GM21381 (cell line): ENCODE results near the gene ADIPOR1.

Experiments
- ATAC-seq: cut with Tn5 transposase; IDR thresholded peaks from one replicate; pipeline ENCODE4 v1.9.1; 2021; ENCODE audit warnings: mild to moderate bottlenecking, moderate library complexity; ENCODE audit not compliant: unreplicated experiment

The ADIPOR1 gene

GRCh38 chr1:202972046-202972445 lies 13.9 kb upstream of the ADIPOR1 start:
- no peak for ATAC-seq

- no peak for ATAC-seq
These were observed 10.8 kb upstream of the ADIPOR1 start for GRCh38 chr1:202968895-202969295.

- ATAC-seq, result no peak
These were observed 10.2 kb upstream of the ADIPOR1 start for GRCh38 chr1:202968351-202968750.

DNA sequence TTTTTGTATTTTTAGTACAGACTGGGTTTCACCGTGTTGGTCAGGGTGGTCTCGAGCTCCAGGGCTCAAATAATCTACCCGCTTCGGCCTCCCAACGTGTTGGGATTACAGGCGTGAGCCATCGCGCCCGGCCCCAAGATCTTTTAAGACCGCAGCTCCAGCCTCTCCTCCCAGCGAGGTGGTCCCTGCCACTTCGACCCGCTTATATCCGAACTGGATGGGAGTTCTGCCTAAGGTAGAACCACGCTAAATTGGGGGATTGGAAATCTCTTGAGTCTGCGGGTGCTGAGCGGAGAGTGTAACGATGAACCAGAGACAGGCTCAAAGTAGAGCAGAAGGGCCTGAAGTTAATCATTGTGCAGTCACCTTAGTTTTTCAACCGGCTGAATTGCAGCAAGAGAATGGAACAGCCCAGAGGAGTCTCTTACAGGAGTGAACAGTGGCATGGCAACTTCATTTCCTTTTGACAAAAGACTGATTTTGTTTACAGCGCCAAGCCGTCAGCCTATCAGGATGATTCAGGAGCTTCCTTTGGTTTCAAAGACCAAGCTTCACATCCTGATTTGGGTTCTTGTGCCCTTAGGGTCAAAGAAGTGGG lies 9.7 kb upstream of the ADIPOR1 start:
- ATAC-seq, result peak; percentile 23

GRCh38 chr1:202966006-202966898 lies 8.1 kb upstream of the ADIPOR1 start:
- ATAC-seq, result no peak

GRCh38 chr1:202965422-202965821 lies 7.3 kb upstream of the ADIPOR1 start:
- ATAC-seq, result no peak

DNA sequence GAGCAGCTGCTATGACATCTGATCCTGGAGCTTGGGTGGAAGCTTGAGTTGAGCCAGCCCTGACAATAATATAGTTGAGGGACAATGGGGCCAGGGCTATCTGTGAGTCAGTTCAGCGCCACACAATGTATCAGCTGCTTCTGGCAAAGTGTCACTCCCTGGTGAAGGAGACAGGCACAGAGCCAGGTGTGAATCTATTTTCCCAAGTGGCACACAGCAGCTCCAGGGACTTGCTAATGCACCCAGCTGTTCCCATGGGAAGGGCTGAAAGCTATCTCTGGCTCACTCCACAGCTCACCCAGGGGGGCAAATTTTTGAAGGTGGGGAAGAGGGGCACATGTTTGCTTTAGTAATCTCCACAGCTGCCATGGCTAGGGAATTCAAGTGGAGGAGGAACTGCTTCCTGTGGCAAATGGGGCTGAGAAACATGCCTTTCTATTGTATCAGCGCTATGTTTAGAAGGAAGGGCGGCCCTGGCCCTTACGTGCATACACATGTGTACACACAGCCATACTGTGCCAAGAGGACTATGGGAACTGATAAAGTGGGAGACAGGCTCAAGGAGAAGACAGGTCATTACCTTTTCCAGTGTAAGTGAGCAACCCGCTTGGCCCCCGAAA lies 6.8 kb upstream of the ADIPOR1 start:
- ATAC-seq, result no peak

- no peak for ATAC-seq
These were observed 3.2 kb upstream of the ADIPOR1 start for GRCh38 chr1:202961220-202961880.

- no peak for ATAC-seq
These were observed 1.1 kb upstream of the ADIPOR1 start for GRCh38 chr1:202959276-202959620.

- no peak for ATAC-seq
These were observed 598 bp upstream of the ADIPOR1 start for GRCh38 chr1:202958544-202959275.

GRCh38 chr1:202956969-202957368 lies 1.1 kb downstream of the ADIPOR1 start:
- no peak for ATAC-seq

GRCh38 chr1:202954057-202954745 lies 3.9 kb downstream of the ADIPOR1 start:
- ATAC-seq, result no peak

- ATAC-seq, result no peak
These were observed 4.7 kb downstream of the ADIPOR1 start for GRCh38 chr1:202953392-202953791.

DNA sequence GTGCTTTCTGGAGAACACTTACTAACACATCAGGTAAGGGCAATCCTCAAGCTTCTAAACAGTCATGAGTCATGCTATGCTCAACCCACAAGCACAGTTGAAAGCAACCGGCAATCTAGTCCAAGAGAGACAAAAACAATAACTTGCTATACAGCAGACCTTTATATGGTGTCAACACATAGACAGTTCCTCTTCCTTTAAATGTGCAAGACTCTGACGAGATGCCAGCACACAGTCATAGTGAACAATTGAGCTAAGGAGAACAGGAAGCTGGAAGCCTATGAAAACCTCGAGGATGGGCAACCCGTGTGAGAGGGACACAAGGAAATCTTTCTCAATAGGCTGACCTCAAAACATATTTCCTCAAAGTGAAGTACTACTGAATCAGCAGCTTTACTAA lies 5.3 kb downstream of the ADIPOR1 start:
- no peak for ATAC-seq

DNA sequence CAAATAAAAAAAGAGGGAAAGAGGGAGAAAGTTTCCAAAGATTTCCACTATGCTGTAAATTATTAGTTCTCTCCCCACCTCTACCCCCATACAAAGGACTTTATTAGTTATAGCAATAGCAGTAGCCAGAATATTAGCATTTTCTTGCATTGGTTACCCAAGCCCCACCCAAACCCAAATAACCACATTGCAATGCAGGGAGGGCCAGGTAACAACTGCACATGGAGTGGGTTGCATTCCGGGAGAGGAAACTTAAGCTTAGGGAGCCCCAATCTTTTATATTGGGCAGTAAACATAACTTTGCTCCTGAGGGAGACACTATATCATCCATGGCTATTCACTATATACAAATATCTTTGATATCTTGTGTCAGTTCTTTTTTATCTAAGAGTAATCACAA lies 6.0 kb downstream of the ADIPOR1 start:
- no peak for ATAC-seq

DNA sequence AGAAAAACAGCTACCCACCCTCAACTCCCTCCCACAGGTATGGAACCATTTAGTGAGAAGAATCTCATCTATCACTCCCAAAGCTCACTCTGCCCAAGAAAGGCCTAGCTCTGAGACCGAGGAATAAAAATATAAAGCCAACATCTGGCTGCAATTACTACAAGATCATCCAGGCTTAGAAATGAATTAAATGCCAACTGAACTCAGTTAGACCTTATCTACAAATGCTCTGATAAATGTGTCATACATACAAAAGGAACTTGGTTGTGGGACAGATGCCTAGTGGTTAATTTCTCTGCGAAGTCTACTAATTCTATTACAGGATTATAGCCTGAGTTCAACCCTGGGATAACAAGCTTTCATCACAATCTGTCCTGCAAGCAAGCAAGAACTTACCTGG lies 6.7 kb downstream of the ADIPOR1 start:
- no peak for ATAC-seq

DNA sequence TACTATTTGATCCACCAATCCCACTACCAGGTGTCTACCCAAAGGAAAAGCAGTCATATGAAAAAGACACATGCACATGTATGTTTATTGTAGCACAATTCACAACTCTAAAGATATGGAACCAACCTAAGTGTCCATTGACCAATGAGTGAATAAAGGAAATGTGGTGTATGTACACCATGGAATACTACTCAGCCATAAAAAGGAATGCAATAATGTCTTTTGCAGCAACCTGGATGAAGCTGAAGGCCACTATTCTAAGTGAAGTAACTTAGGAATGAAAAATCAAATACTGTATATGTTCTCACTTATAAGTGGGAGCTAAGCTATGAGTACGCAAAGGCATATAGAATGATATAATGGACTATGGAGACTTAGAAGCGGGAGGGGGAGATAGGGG lies 12.6 kb downstream of the ADIPOR1 start:
- ATAC-seq, result no peak

DNA sequence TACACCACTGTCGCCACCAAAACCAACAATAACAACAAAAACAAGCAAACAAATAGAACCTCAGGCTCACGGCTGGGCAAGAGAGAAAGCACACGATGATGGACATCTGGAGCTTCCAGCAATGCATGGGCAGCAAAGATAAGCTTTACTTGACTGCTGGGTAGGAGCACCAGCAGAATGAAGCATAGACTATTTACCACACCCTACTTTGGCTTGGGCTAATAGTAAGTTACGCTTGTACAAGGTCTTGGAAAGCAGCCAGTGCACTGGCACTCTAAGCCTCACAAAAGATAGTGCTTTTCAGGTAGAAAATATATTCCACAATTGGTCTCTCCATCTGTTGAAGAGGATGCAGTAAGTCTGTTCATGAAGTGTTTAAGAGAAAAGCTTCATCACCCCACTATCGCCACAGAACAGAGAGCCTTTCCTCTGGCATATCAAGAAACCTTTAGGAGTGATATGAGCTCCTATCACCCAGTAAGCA lies 13.6 kb downstream of the ADIPOR1 start:
- no peak for ATAC-seq

GRCh38 chr1:202942426-202942825 lies 15.7 kb downstream of the ADIPOR1 start:
- no peak for ATAC-seq

DNA sequence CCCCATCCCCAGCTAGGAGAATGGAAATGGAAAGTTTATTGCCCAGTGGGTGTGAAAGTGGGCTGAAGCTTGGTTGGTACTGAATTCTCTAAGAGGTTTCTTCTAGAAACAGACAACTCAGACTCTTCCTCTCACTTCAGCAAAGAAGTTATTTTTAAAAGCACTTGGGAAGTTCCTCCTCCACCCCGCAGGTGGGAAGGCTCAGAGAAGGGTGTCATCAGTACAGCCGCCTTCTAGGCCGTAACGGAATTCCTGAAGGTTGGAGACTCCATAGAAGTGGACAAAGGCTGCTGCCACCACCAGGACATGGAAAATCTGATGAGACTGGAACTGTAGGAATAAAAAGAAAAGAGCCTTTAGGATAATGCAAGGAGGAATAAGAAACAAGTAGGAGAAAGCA lies 16.7 kb downstream of the ADIPOR1 start:
- no peak for ATAC-seq
